Hepatocyte (in vitro differentiated cells): ENCODE measurements around the gene HECTD4. TPM values are rescaled to one million over a fixed set of nuclear protein-coding genes. Genes with fewer than 3 reads are reported as not detected.

ENCODE experiments used
- DNase-seq: peaks from one replicate; pipeline ENCODE4 v3.0.0-alpha.2; 2016; ENCODE audit warnings: low spot score
- H2AFZ ChIP-seq: fragments of 200-600 bp; sonication (generic); 2 replicates; pipeline ENCODE4 v1.6.0; 2016; ENCODE audit warnings: antibody characterized with exemption, mild to moderate bottlenecking
- H3K27ac ChIP-seq: fragments of 200-600 bp; sonication (generic); 2 replicates; pipeline ENCODE4 v1.5.1; 2016; ENCODE audit warnings: mild to moderate bottlenecking
- H3K27me3 ChIP-seq: fragments of 200-600 bp; sonication (generic); 2 replicates; pipeline ENCODE4 v1.6.1; 2016
- H3K36me3 ChIP-seq: fragments of 200-600 bp; sonication (generic); replicated peaks from 2 replicates; pipeline ENCODE4 v1.5.1; 2016; ENCODE audit warnings: low read depth; ENCODE audit not compliant: insufficient read depth
- H3K4me1 ChIP-seq: fragments of 200-600 bp; sonication (generic); 2 replicates; pipeline ENCODE4 v1.5.1; 2016; ENCODE audit warnings: mild to moderate bottlenecking, moderate library complexity; ENCODE audit not compliant: insufficient read depth
- H3K4me2 ChIP-seq: fragments of 200-600 bp; sonication (generic); 2 replicates; pipeline ENCODE4 v1.6.0; 2016
- H3K4me3 ChIP-seq: fragments of 200-600 bp; sonication (generic); 2 replicates; pipeline ENCODE4 v1.5.1; 2016; ENCODE audit warnings: mild to moderate bottlenecking
- H3K79me2 ChIP-seq: fragments of 200-600 bp; sonication (generic); 2 replicates; pipeline ENCODE4 v1.6.0; 2017; ENCODE audit warnings: mild to moderate bottlenecking
- H3K9me2 ChIP-seq: fragments of 200-600 bp; sonication (generic); replicated peaks from 2 replicates; pipeline ENCODE4 v1.6.0; 2017; ENCODE audit warnings: mild to moderate bottlenecking; ENCODE audit not compliant: insufficient read depth
- H3K9me3 ChIP-seq: fragments of 200-600 bp; sonication (generic); 2 replicates; pipeline ENCODE4 v1.5.1; 2016; ENCODE audit warnings: low read depth, mild to moderate bottlenecking
- H4K20me1 ChIP-seq: fragments of 200-600 bp; sonication (generic); 2 replicates; pipeline ENCODE4 v1.6.0; 2016; ENCODE audit warnings: mild to moderate bottlenecking; ENCODE audit not compliant: insufficient read depth, poor library complexity, severe bottlenecking
- EZH2 ChIP-seq: fragments of 200-600 bp; sonication (generic); IDR thresholded peaks from 2 replicates; pipeline ENCODE4 v1.6.1; 2016; ENCODE audit warnings: antibody characterized with exemption, mild to moderate bottlenecking, borderline replicate concordance
- EZH2phosphoT487 ChIP-seq: fragments of 200-600 bp; sonication (generic); IDR thresholded peaks from one replicate; pipeline ENCODE4 v1.6.1; 2018; ENCODE audit warnings: antibody characterized with exemption, mild to moderate bottlenecking, low read depth, moderate library complexity; ENCODE audit not compliant: unreplicated experiment, severe bottlenecking
- WGBS: methylation state at CpG from one replicate; pipeline ENCODE4 v1.1.6; 2016; ENCODE audit warnings: low lambda C conversion rate; ENCODE audit errors: missing lambda C conversion rate; 5-methylcytosine and 5-hydroxymethylcytosine counted together
- polyA plus RNA-seq: library from polyadenylated mRNA; unstranded; fragments of >200 nt; fragmentation: Nextera tagmentation; extraction: Ambion mirVana; gene quantifications from 2 replicates; pipeline ENCODE4 v1.2.1, GENCODE V29; 2016
- total RNA-seq: library from RNA; depleted of rRNA; stranded (reverse); fragments of >200 nt; gene quantifications from 2 replicates; pipeline ENCODE4 v1.2.3, GENCODE V29; 2014
- TF ChIP-seq, protein P1 (sequence below): fragments of 200-600 bp; sonication (generic); IDR thresholded peaks from 2 replicates; pipeline ENCODE4 v1.5.1; 2016; ENCODE audit warnings: antibody characterized with exemption, mild to moderate bottlenecking; ENCODE audit not compliant: poor library complexity

Gene HECTD4
- total and polyA plus RNA-seq, 2 experiments from 2014 or later: 22.7 to 27.1 TPM

DNA sequence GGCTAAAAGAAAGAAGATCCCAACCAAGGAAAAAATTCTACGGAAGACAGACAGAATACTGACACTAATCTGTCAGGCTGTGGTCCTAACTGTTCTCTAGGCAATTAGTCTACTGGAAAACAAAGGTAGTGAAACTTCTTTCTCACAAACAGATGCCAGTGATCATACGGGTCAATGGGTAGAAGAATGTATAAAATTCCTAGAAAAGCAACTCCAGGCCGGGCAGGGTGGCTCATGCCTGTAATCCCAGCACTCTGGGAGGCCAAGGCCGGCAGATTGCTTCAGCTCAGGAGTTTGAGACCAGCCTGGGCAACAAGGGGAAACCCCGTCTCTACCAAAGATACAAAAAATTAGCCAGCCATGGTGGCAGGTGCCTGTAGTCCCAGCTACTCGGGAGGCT is 64.8 kb downstream of the HECTD4 start:
- Histone ChIP-seq H3K4me3 (no peak overlapping the region), H3K9me2 (no peaks in the 10 kb centered on the region), H3K9me3 (no peaks in the 10 kb centered on the region), H3K4me2 (no peak overlapping the region), H4K20me1 (peaks cover 4% of the 10 kb centered on the region), H2AFZ (no peak overlapping the region), H3K36me3 (no peaks in the 10 kb centered on the region), H3K4me1 (no peaks in the 10 kb centered on the region), H3K27me3 (no peaks in the 10 kb centered on the region), H3K27ac (no peak overlapping the region), H3K79me2 (peaks cover 33% of the 10 kb centered on the region)
- DNase-seq: no peak
- TF ChIP-seq EZH2 (no peak), EZH2phosphoT487 (no peak)
- TF ChIP-seq, protein P1, sequence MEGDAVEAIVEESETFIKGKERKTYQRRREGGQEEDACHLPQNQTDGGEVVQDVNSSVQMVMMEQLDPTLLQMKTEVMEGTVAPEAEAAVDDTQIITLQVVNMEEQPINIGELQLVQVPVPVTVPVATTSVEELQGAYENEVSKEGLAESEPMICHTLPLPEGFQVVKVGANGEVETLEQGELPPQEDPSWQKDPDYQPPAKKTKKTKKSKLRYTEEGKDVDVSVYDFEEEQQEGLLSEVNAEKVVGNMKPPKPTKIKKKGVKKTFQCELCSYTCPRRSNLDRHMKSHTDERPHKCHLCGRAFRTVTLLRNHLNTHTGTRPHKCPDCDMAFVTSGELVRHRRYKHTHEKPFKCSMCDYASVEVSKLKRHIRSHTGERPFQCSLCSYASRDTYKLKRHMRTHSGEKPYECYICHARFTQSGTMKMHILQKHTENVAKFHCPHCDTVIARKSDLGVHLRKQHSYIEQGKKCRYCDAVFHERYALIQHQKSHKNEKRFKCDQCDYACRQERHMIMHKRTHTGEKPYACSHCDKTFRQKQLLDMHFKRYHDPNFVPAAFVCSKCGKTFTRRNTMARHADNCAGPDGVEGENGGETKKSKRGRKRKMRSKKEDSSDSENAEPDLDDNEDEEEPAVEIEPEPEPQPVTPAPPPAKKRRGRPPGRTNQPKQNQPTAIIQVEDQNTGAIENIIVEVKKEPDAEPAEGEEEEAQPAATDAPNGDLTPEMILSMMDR: no peak
- WGBS: 89% methylated on average over 6 of the region's 6 CpGs

DNA sequence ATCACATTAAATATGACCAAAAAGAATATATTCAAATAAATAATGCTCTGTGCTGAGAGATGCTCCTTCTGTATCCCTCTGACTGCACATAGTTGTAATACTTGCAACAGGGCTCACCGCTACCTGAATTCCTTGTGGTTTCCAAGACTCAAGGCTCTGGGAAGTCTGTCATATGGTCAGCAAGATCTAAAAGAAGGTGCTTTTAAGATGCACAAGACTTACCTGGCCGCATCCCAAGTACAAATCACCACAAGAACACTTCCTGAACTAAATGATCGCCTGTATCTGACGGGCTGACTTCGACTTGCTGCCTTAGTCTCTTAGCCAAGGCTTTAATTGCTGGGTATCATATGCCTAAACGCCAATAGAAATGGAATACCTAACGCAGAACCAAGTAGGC is 67.2 kb downstream of the HECTD4 start:
- WGBS: 94% methylated on average over 7 of the region's 7 CpGs
- DNase-seq: no peak

DNA sequence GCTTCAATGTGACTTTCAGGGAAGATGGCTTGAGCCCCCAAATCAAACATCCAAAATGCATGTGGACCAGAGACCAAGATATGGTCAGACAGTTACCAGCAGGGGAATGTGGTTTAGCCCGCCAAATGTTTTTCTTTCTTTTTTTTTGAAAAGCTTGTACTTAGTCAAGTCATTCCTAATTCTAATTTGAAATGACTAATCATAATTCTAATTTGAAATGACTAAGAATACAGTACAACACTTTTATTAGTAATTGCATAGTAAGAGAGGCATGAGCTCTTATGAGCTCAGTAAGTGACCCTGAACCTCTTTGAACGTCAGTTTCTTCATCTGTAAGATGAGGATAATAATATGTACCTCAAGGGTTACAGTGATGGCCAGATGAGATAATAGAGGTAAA is 72.4 kb downstream of the HECTD4 start:
- no peaks in the 10 kb centered on the region for H3K27me3 ChIP-seq
- no peak overlapping the region for H2AFZ ChIP-seq
- no peaks in the 10 kb centered on the region for H3K36me3 ChIP-seq
- DNase-seq: no peak
- H3K9me3 ChIP-seq: no peaks in the 10 kb centered on the region
- no peak overlapping the region for H3K4me3 ChIP-seq
- H3K27ac ChIP-seq: no peak overlapping the region
- no peak for TF ChIP-seq EZH2phosphoT487
- no peak overlapping the region for H3K4me2 ChIP-seq
- H3K4me1 ChIP-seq: no peaks in the 10 kb centered on the region
- no peaks in the 10 kb centered on the region for H3K79me2 ChIP-seq
- no peaks in the 10 kb centered on the region for H3K9me2 ChIP-seq
- 81% methylated on average over 2 of the region's 2 CpGs for WGBS
- no peaks in the 10 kb centered on the region for H4K20me1 ChIP-seq

More for the DNA sequence above, 67.2 kb downstream of the HECTD4 start:
- Histone ChIP-seq H2AFZ (no peak overlapping the region), H3K36me3 (no peaks in the 10 kb centered on the region), H3K9me3 (no peaks in the 10 kb centered on the region), H3K4me2 (no peak overlapping the region), H3K27ac (no peak overlapping the region), H3K9me2 (no peaks in the 10 kb centered on the region), H3K4me3 (no peak overlapping the region), H4K20me1 (peaks cover 4% of the 10 kb centered on the region), H3K4me1 (no peaks in the 10 kb centered on the region), H3K79me2 (peaks cover 8% of the 10 kb centered on the region), H3K27me3 (no peaks in the 10 kb centered on the region)
- TF ChIP-seq EZH2 (no peak), EZH2phosphoT487 (no peak)
- TF ChIP-seq, protein P1: no peak

DNA sequence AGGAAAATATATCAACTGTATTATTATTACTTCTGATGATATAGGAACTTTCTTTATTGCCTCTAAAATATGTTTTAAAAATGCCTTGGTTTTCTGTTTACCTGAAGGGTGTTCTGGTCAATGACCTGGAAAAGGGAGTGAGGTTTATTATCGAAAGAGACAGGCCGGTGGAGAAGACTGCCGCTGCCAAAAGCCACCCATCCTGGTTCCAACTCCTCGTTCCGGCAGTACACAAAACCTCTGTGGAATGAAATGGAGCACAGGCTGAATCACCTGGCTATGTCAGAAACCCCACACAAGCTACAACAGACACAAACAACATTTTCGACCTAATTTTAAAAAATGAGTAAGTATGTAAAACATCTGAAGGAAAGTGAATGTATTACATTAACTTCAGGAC is 73.6 kb downstream of the HECTD4 start:
- H2AFZ ChIP-seq: no peak overlapping the region
- no peak for DNase-seq
- no peak overlapping the region for H3K27ac ChIP-seq
- no peaks in the 10 kb centered on the region for H3K4me1 ChIP-seq
- no peak overlapping the region for H3K4me3 ChIP-seq
- H4K20me1 ChIP-seq: no peaks in the 10 kb centered on the region
- WGBS: 95% methylated on average over 6 of the region's 6 CpGs
- H3K4me2 ChIP-seq: no peak overlapping the region
- H3K79me2 ChIP-seq: no peaks in the 10 kb centered on the region
- no peaks in the 10 kb centered on the region for H3K27me3 ChIP-seq
- H3K36me3 ChIP-seq: no peaks in the 10 kb centered on the region
- no peaks in the 10 kb centered on the region for H3K9me3 ChIP-seq
- H3K9me2 ChIP-seq: no peaks in the 10 kb centered on the region
- TF ChIP-seq EZH2phosphoT487 (no peak), EZH2 (no peak)
- TF ChIP-seq, protein P1: no peak
